ENCODE data around the gene MRPL32. TPM values are rescaled to one million over a fixed set of nuclear protein-coding genes. Genes with fewer than 3 reads are reported as not detected.

The MRPL32 gene
- total RNA-seq, 1 experiment from 2014 or later = 52.8 TPM

DNA sequence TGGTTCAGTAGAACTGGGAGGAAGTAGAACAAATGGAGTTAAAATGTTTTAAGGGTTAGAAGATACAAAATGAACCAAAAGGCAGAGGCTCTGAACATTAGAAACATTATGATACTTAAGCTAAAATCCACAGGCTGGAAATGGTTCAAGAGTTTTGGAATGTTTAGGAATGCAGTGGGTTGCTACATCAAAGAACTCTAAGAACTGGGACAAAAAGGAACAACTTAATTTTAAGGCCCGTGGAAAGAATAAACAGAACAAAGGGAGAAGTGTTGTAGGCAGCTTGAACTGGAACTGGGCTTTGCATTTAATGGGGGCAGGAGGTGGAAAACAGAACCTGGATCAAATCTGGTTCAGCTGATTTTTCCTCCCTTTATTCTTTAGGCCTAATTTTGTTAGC, 16.8 kb upstream of the MRPL32 start:
- H3K9me3 ChIP-seq (ENCODE audit: control insufficient read depth, insufficient read depth, low read depth, low read length) = no peaks in the 10 kb centered on the region
- peaks cover 33% of the 10 kb centered on the region for H3K36me3 ChIP-seq (ENCODE audit: control insufficient read depth, insufficient read depth, low read length)
- peaks cover 10% of the 10 kb centered on the region for H3K4me1 ChIP-seq (ENCODE audit: control insufficient read depth, insufficient read depth, low read length)
- ChIA-PET POLR2A (no interaction called here), CTCF (no interaction called here)
- no TSS peak for BruUV-seq (replicated peaks)
- DNase-seq (ENCODE audit: low read depth, low spot score) (no peak), ATAC-seq (no peak)
- no peaks in the 10 kb centered on the region for H3K27me3 ChIP-seq (ENCODE audit: control insufficient read depth, insufficient read depth, low read length)
- no peak overlapping the region for H3K27ac ChIP-seq (ENCODE audit: low read length)
- TF ChIP-seq SIN3A (IDR thresholded peaks at IDR 0.05; ENCODE audit: borderline replicate concordance, insufficient read depth, low read depth, low read length) = no peak
- TF ChIP-seq, protein P1, sequence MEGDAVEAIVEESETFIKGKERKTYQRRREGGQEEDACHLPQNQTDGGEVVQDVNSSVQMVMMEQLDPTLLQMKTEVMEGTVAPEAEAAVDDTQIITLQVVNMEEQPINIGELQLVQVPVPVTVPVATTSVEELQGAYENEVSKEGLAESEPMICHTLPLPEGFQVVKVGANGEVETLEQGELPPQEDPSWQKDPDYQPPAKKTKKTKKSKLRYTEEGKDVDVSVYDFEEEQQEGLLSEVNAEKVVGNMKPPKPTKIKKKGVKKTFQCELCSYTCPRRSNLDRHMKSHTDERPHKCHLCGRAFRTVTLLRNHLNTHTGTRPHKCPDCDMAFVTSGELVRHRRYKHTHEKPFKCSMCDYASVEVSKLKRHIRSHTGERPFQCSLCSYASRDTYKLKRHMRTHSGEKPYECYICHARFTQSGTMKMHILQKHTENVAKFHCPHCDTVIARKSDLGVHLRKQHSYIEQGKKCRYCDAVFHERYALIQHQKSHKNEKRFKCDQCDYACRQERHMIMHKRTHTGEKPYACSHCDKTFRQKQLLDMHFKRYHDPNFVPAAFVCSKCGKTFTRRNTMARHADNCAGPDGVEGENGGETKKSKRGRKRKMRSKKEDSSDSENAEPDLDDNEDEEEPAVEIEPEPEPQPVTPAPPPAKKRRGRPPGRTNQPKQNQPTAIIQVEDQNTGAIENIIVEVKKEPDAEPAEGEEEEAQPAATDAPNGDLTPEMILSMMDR (IDR thresholded peaks at IDR 0.05) = no peak
- TF ChIP-seq TCF7L2 (IDR thresholded peaks at IDR 0.05; ENCODE audit: low read depth, low read length) = no peak
- TF ChIP-seq, protein P2, sequence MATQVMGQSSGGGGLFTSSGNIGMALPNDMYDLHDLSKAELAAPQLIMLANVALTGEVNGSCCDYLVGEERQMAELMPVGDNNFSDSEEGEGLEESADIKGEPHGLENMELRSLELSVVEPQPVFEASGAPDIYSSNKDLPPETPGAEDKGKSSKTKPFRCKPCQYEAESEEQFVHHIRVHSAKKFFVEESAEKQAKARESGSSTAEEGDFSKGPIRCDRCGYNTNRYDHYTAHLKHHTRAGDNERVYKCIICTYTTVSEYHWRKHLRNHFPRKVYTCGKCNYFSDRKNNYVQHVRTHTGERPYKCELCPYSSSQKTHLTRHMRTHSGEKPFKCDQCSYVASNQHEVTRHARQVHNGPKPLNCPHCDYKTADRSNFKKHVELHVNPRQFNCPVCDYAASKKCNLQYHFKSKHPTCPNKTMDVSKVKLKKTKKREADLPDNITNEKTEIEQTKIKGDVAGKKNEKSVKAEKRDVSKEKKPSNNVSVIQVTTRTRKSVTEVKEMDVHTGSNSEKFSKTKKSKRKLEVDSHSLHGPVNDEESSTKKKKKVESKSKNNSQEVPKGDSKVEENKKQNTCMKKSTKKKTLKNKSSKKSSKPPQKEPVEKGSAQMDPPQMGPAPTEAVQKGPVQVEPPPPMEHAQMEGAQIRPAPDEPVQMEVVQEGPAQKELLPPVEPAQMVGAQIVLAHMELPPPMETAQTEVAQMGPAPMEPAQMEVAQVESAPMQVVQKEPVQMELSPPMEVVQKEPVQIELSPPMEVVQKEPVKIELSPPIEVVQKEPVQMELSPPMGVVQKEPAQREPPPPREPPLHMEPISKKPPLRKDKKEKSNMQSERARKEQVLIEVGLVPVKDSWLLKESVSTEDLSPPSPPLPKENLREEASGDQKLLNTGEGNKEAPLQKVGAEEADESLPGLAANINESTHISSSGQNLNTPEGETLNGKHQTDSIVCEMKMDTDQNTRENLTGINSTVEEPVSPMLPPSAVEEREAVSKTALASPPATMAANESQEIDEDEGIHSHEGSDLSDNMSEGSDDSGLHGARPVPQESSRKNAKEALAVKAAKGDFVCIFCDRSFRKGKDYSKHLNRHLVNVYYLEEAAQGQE (IDR thresholded peaks at IDR 0.05; ENCODE audit: insufficient read depth in 1 of 2, low read depth in 2 of 2, low read length in 1 of 2) = no peak
- no peak for TF ChIP-seq POLR2AphosphoS5 (IDR thresholded peaks at IDR 0.05; ENCODE audit: low read depth, low read length)
- H3K4me3 ChIP-seq (ENCODE audit: low read depth in 2 of 2, low read length in 2 of 2) = no peak overlapping the region
- in situ Hi-C loops (cut with HindIII; ENCODE audit: low pct_unique_long_range_greater_than_20kb, low sequenced_read_pairs) (no loop called here), intact Hi-C loops (cut with micrococcal nuclease; ENCODE audit: unreplicated experiment) (no loop called here)

DNA sequence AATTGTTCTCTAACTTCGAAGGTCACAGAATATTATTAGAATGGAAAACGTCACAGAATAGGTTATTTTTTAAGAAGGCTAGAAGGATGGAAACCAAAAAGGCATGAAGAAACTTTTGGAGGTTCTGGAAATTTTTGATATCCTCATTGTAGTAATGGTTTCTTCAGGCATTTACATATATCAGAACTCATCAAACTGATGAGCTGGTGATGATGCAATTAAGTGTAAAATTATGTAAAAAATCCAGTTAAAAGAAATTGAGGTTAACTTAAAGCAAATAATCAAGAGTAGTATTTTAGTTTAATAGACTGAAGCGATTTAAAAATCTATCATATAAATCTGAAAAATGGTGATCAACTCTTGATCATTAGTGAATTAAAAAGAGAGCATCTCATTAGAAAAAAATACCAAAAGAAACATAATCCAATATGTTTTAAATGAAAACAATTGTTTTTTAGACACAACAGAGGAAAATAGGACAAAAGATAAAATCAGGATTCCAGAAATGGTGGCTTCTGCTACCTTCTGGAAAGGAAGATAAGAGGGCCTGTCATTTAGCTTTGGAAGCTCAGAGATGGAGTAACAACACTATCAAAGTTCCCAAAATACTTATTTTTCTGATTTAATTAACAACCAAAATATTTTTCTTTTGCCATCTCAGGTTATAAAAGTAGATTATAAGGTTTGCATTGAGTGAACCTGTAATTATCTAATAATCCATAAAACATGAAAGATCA, 10.0 kb upstream of the MRPL32 start:
- in situ Hi-C loops (cut with HindIII; ENCODE audit: low pct_unique_long_range_greater_than_20kb, low sequenced_read_pairs) = no loop called here
- Histone ChIP-seq H3K27me3 (ENCODE audit: control insufficient read depth, insufficient read depth, low read length) (no peaks in the 10 kb centered on the region), H3K27ac (ENCODE audit: low read length) (no peak overlapping the region), H3K4me1 (ENCODE audit: control insufficient read depth, insufficient read depth, low read length) (no peaks in the 10 kb centered on the region), H3K4me3 (ENCODE audit: low read depth in 2 of 2, low read length in 2 of 2) (no peak overlapping the region), H3K9me3 (ENCODE audit: control insufficient read depth, insufficient read depth, low read depth, low read length) (no peaks in the 10 kb centered on the region), H3K36me3 (ENCODE audit: control insufficient read depth, insufficient read depth, low read length) (peaks cover 72% of the 10 kb centered on the region)
- no TSS peak for BruUV-seq (replicated peaks)
- intact Hi-C loops (cut with micrococcal nuclease; ENCODE audit: unreplicated experiment) = no loop called here
- no peak for TF ChIP-seq TCF7L2 (IDR thresholded peaks at IDR 0.05; ENCODE audit: low read depth, low read length)
- TF ChIP-seq POLR2AphosphoS5 (IDR thresholded peaks at IDR 0.05; ENCODE audit: low read depth, low read length) = no peak
- no peak for TF ChIP-seq SIN3A (IDR thresholded peaks at IDR 0.05; ENCODE audit: borderline replicate concordance, insufficient read depth, low read depth, low read length)
- TF ChIP-seq, protein P2 (IDR thresholded peaks at IDR 0.05; ENCODE audit: insufficient read depth in 1 of 2, low read depth in 2 of 2, low read length in 1 of 2) = no peak
- TF ChIP-seq, protein P1 (IDR thresholded peaks at IDR 0.05) = no peak
- CTCF ChIA-PET = no interaction called here
- no peak for DNase-seq (ENCODE audit: low read depth, low spot score)
- ATAC-seq = no peak
- POLR2A ChIA-PET = no interaction called here
